HG03159 (cell line): ENCODE measurements around the gene NPIPB6.
"Not testable (repeated sequence)": the region's sequence is repeated elsewhere in the genome, so short reads cannot be mapped to it uniquely, and the experiment has no call there.

ENCODE experiments used
- ATAC-seq: cut with Tn5 transposase; IDR thresholded peaks from one replicate; pipeline ENCODE4 v1.9.1; 2021; ENCODE audit warnings: mild to moderate bottlenecking, moderate library complexity; ENCODE audit not compliant: unreplicated experiment

The NPIPB6 gene

GRCh38 chr16:28363408-28363807 lies at the start of gene NPIPB6:
TSS of gene NPIPB6 (minus strand) at chr16:28363508. CDS start at chr16:28362822, 686 bp downstream.
- not testable (repeated sequence) for ATAC-seq

DNA sequence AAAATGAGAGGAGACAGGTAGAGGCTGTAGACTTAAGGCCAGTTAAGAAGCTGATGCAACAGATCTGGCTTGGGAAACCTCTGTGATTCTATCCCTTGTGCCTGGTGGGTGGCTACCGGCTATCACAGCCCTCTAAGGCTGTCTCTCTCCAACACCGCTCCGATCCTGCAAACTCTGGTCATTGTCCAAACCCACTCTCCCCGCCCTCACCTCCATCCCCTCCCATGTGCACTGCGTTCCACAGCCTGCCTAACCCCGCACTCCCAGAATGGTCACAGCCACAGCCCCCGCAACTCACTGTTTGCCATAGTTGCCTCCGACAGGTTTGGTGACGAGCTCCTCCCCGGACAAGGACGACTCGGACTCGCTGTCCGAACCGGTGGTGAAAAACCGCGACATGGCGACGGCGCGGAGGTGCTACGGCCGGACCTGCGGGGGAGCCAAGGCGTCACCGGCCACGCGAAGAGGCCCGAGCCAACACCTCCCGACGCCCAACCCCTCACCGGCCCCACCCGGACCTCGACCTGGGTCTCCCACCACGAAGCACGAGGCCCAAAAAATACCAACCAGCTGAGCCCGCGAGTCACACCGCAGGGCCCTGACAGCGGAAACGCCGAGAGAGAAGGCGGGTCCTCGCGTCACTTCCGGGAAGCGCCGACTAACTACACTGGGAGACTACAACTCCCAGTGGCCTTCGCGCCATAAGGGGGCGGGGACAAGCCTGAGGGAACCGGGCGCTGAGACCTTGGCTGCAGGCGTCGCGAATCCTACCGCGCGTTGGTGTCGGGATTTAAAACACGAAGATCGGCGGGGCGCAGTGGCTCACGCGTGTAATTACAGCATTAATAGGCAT lies 40.1 kb upstream of the NPIPB6 start, which contains the start of gene EIF3CL:
EIF3CL (minus strand) TSS at position 622 of the 853 bp plus-strand sequence; CDS start at position 399, 223 bp downstream.
- peak; percentile 100 for ATAC-seq

GRCh38 chr16:28392054-28392453 lies 28.7 kb upstream of the NPIPB6 start:
- ATAC-seq = not testable (repeated sequence)

- not testable (repeated sequence) for ATAC-seq
Measured at GRCh38 chr16:28382177-28382867, 19.0 kb upstream of the NPIPB6 start.

DNA sequence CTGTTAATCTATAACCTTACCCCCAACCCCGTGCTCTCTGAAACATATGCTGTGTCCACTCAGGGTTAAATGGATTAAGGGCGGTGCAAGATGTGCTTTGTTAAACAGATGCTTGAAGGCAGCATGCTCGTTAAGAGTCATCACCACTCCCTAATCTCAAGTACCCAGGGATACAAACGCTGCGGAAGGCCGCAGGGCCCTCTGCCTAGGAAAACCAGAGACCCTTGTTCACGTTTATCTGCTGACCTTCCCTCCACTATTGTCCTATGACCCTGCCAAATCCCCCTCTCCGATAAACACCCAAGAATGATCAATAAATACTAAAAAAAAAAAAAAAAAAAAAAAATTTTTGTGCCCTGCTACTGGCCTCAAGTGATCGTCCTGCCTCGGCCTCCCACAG lies 14.5 kb upstream of the NPIPB6 start:
- not testable (repeated sequence) for ATAC-seq

DNA sequence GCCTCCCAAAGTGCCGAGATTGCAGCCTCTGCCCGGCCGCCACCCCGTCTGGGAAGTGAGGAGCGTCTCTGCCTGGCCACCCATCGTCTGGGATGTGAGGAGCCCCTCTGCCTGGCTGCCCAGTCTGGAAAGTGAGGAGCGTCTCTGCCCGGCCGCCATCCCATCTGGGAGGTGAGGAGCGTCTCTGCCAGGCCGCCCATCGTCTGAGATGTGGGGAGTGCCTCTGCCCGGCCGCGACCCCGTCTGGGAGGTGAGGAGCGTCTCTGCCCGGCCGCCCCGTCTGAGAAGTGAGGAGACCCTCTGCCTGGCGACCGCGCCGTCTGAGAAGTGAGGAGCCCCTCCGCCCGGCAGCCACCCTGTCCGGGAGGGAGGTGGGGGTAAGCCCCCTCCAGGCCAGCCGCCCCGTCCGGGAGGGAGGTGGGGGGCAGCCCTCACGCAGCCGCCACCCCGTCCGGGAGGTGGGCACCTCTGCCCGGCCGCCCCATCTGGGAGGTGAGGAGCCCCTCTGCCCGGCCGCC lies 13.9 kb upstream of the NPIPB6 start:
- ATAC-seq = not testable (repeated sequence)

DNA sequence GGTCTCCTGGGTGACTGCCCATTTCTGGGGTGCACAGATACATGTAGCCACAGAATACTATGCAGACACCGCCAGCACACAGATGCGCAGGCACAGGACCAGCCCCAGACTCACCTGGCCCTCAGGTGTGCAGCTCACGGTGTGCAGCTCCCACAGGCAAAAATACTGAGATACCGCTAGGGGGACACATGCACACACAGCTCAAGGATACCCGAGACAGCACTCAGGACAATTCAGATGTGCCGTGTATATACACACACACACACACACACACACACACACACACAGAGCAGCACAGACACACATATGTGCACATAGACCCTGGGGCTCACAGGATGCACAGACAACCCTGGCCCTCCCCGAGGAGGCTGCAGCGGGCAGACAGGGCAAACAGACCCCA lies 11.8 kb upstream of the NPIPB6 start:
- ATAC-seq = not testable (repeated sequence)

DNA sequence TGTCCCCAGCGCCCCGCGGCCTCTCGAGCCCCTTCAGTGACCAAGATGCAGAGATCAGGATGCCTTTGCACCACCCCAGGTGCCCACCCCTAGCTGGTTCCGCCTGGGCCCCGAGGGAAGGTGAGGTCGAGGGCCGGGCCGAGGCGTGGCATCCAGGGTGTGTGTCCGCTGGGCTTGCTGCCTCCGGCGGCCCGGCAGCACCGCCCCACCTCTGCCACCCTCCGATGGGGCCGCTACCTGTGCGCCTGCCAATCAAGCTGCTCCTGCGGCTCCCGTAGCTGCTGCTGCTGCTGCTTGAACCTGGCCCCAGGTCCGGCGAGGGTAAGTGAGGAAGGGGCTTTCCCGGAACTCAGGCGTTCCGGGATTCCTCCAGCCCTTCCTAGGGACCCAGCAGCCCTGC lies 11.0 kb upstream of the NPIPB6 start:
- ATAC-seq = not testable (repeated sequence)

GRCh38 chr16:28367926-28368325 lies 4.6 kb upstream of the NPIPB6 start:
- not testable (repeated sequence) for ATAC-seq

- ATAC-seq = peak; percentile 84
Measured at GRCh38 chr16:28364268-28365173, 1.2 kb upstream of the NPIPB6 start.

DNA sequence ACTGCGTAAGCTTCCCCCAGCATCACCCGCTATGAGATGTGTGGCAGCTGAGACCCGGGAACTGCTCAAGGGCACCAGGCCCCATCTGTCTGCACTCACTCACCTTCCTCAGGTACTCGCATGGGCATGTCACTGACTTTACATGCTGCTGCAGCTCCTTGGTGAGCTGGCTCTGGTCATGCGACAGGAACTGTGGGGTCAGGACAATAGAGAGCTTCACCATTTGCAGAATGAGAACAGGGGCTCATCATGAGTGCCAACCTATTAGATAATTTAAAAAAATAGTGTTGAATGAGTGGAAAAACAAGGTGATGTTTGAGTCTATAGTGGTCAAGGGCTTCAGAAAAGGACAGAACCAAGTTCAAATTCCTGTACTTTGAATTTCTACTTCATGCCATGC lies 708 bp downstream of the NPIPB6 start:
- not testable (repeated sequence) for ATAC-seq

DNA sequence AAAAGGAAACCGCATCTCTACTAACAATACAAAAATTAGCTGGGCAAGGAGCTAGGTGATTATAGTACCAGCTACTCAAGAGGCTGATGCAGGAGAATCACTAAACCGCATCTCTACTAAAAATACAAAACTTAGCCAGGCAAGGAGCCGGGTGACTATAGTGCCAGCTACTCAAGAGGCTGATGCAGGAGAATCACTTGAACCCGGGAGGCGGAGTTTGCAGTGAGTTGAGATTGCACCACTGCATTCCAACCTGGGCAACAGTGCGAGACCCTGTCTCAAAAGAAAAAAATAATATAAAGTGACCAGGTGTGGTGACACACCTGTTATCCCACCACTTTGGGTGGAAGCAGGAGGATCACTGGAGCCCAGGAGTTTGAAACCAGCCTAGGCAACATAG lies 25.1 kb downstream of the NPIPB6 start:
- ATAC-seq = not testable (repeated sequence)

- ATAC-seq = not testable (repeated sequence)
Measured at GRCh38 chr16:28336940-28337710, 26.2 kb downstream of the NPIPB6 start.

DNA sequence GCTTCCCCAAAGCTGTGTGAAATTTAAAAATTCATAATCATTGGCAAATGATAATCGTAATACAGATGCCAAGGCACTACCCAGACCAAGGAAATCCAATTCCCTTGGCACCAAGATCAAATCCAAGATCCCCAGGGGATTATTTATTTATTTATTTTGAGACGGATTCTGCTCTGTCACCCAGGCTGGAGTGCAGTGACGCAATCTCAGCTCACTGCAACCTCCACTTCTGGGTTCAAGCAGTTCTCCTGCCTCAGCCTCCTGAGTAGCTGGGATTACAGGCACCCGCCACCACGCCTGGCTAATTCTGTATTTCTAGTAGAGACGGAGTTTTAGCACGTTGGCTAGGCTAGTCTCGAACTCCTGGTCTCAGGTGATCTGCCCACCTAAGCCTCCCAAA lies 27.6 kb downstream of the NPIPB6 start:
- not testable (repeated sequence) for ATAC-seq

- ATAC-seq = not testable (repeated sequence)
Measured at GRCh38 chr16:28332632-28333031, 30.7 kb downstream of the NPIPB6 start.

DNA sequence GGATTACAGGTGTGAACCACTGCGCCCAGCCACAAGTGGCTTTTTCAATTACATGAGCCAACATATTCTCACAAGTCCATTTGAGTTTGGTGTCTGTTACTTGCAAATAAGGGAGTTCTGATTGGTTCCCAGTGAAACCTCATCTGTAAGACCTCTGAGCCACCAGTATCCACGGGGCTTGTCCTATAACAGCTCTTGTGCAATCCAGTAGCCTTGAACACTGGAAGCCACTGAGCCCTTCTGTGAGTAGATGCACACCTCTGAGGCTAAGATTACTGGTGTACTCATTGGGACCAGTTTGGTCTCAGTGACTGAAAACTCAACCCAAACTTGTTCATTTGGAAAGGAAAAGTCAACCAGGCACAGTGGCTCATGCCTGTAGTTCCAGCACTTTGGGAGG lies 32.3 kb downstream of the NPIPB6 start:
- not testable (repeated sequence) for ATAC-seq

DNA sequence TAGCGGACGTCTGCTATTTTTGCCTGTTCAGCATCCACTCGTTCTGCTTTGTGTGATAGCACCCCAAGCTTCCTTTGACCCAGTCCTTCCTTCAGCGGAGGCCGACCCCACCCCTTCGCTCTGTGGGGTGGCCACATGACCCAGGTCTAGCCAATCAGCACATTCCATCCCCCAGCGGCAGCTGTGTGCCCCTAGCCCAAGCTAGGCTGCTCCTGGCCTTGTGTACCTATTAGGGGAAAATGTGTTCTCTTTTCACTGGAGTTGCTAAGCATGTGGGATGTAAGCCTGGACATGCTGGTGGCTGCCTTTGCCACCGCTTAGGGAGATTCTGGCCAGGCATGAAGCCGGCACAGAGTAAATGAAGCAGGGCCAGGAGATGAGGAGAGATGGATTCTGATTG lies 33.1 kb downstream of the NPIPB6 start:
- not testable (repeated sequence) for ATAC-seq

- ATAC-seq = no peak
Measured at GRCh38 chr16:28326881-28327610, 36.3 kb downstream of the NPIPB6 start.

DNA sequence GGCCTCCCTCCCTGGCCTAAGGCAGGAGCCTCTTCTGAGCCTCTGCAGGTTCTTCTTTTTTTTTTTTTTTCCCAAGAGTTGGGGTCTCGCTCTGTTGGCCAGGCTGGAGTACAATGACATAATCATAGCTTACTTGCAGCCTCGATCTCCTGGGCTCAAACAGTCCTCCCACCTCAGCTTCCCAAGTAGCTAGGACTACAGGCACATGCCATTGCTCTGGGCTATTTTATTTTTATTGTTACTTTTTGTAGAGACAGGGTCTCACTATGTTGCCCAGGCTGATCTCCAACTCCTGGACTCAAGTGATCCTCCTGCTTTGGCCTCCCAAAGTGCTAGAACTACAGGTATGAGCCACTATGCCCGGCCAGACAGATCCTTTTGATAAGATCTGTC lies 38.4 kb downstream of the NPIPB6 start:
- no peak for ATAC-seq
